ENCODE results near the gene STK25.
A peak's percentile ranks its signal among the peaks of the same experiment; 100 is the strongest.

STK25 gene

GRCh38 chr2:241506793-241507429 lies 1.5 kb downstream of the STK25 start:
- peak overlapping the region; percentile 17; the same call in 1 of the 2 replicates for H3K27ac ChIP-seq (ENCODE audit: extremely low read depth, low read depth, low read length)
- H3K4me1 ChIP-seq (ENCODE audit: control insufficient read depth, insufficient read depth, low read length): peaks cover 9% of the 10 kb centered on the region; the same call in 1 of the 2 replicates
- no peaks in the 10 kb centered on the region for H3K9me3 ChIP-seq (ENCODE audit: control insufficient read depth, insufficient read depth, low read depth, low read length)
- ChIA-PET POLR2A (interaction anchor here (1.5 kb wide), 1 partner anchor 9 kb away, joined by 4 read pairs; no protein-coding TSS in a partner anchor), CTCF (interaction anchor here (0.5 to 1.1 kb wide), 5 partner anchors 63 to 758 kb away, joined by 3 to 4 read pairs (median 3); no protein-coding TSS in a partner anchor)
- TF ChIP-seq ZNF660 (tag by site-specific recombination; IDR thresholded peaks at IDR 0.05) (no peak), ZNF26 (tag by site-specific recombination; IDR thresholded peaks at IDR 0.05) (no peak), ZNF585B (tag by site-specific recombination; IDR thresholded peaks at IDR 0.05) (no peak), ZNF23 (tag by site-specific recombination; IDR thresholded peaks at IDR 0.05; ENCODE audit: borderline replicate concordance) (no peak), ZNF302 (tag by site-specific recombination; IDR thresholded peaks at IDR 0.05; ENCODE audit: low read depth) (no peak), ZNF558 (tag by site-specific recombination; IDR thresholded peaks at IDR 0.05) (no peak), ZNF514 (tag by site-specific recombination; IDR thresholded peaks at IDR 0.05) (no peak), ZNF16 (tag by site-specific recombination; IDR thresholded peaks at IDR 0.05; ENCODE audit: low read depth) (no peak), ZNF664 (tag by site-specific recombination; IDR thresholded peaks at IDR 0.05) (no peak), ZNF280D (tag by site-specific recombination; IDR thresholded peaks at IDR 0.05) (no peak), TSHZ1 (tag by site-specific recombination; IDR thresholded peaks at IDR 0.05; ENCODE audit: borderline replicate concordance) (no peak), OVOL3 (tag by site-specific recombination; IDR thresholded peaks at IDR 0.05) (no peak), ZNF24 (tag by site-specific recombination; IDR thresholded peaks at IDR 0.05) (no peak), ZNF747 (tag by site-specific recombination; IDR thresholded peaks at IDR 0.05) (no peak), ZNF202 (tag by site-specific recombination; IDR thresholded peaks at IDR 0.05; ENCODE audit: borderline replicate concordance) (no peak), ZNF214 (tag by site-specific recombination; IDR thresholded peaks at IDR 0.05; ENCODE audit: borderline replicate concordance) (no peak)
- TF ChIP-seq, protein P1, sequence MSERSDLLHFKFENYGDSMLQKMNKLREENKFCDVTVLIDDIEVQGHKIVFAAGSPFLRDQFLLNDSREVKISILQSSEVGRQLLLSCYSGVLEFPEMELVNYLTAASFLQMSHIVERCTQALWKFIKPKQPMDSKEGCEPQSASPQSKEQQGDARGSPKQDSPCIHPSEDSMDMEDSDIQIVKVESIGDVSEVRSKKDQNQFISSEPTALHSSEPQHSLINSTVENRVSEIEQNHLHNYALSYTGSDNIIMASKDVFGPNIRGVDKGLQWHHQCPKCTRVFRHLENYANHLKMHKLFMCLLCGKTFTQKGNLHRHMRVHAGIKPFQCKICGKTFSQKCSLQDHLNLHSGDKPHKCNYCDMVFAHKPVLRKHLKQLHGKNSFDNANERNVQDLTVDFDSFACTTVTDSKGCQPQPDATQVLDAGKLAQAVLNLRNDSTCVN (tag by site-specific recombination; optimal IDR thresholded peaks at IDR 0.05): no peak
- TF ChIP-seq, protein P2, sequence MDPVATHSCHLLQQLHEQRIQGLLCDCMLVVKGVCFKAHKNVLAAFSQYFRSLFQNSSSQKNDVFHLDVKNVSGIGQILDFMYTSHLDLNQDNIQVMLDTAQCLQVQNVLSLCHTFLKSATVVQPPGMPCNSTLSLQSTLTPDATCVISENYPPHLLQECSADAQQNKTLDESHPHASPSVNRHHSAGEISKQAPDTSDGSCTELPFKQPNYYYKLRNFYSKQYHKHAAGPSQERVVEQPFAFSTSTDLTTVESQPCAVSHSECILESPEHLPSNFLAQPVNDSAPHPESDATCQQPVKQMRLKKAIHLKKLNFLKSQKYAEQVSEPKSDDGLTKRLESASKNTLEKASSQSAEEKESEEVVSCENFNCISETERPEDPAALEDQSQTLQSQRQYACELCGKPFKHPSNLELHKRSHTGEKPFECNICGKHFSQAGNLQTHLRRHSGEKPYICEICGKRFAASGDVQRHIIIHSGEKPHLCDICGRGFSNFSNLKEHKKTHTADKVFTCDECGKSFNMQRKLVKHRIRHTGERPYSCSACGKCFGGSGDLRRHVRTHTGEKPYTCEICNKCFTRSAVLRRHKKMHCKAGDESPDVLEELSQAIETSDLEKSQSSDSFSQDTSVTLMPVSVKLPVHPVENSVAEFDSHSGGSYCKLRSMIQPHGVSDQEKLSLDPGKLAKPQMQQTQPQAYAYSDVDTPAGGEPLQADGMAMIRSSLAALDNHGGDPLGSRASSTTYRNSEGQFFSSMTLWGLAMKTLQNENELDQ (tag by site-specific recombination; IDR thresholded peaks at IDR 0.05; ENCODE audit: low read depth): no peak
- TF ChIP-seq, protein P3, sequence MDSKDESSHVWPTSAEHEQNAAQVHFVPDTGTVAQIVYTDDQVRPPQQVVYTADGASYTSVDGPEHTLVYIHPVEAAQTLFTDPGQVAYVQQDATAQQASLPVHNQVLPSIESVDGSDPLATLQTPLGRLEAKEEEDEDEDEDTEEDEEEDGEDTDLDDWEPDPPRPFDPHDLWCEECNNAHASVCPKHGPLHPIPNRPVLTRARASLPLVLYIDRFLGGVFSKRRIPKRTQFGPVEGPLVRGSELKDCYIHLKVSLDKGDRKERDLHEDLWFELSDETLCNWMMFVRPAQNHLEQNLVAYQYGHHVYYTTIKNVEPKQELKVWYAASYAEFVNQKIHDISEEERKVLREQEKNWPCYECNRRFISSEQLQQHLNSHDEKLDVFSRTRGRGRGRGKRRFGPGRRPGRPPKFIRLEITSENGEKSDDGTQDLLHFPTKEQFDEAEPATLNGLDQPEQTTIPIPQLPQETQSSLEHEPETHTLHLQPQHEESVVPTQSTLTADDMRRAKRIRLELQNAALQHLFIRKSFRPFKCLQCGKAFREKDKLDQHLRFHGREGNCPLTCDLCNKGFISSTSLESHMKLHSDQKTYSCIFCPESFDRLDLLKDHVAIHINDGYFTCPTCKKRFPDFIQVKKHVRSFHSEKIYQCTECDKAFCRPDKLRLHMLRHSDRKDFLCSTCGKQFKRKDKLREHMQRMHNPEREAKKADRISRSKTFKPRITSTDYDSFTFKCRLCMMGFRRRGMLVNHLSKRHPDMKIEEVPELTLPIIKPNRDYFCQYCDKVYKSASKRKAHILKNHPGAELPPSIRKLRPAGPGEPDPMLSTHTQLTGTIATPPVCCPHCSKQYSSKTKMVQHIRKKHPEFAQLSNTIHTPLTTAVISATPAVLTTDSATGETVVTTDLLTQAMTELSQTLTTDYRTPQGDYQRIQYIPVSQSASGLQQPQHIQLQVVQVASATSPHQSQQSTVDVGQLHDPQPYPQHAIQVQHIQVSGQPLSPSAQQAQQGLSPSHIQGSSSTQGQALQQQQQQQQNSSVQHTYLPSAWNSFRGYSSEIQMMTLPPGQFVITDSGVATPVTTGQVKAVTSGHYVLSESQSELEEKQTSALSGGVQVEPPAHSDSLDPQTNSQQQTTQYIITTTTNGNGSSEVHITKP (tag by site-specific recombination; IDR thresholded peaks at IDR 0.05): no peak
- H3K4me3 ChIP-seq (ENCODE audit: low read depth, low read length): peak overlapping the region; percentile 76
- H3K36me3 ChIP-seq (ENCODE audit: control insufficient read depth in 2 of 2, insufficient read depth in 1 of 2, low read length in 2 of 2): peaks cover 7 to 14% of the 10 kb centered on the region in 2 experiments; a peak in 2 of 3 replicates
